ENCODE data around the gene TFE3. TPM values are rescaled to one million over a fixed set of nuclear protein-coding genes. Genes with fewer than 3 reads are reported as not detected.
"Not testable (repeated sequence)": the region's sequence is repeated elsewhere in the genome, so short reads cannot be mapped to it uniquely, and the experiment has no call there.

Gene TFE3
- total RNA-seq, 2 donors from 2014 or later: 24.9 to 71.9 TPM

DNA sequence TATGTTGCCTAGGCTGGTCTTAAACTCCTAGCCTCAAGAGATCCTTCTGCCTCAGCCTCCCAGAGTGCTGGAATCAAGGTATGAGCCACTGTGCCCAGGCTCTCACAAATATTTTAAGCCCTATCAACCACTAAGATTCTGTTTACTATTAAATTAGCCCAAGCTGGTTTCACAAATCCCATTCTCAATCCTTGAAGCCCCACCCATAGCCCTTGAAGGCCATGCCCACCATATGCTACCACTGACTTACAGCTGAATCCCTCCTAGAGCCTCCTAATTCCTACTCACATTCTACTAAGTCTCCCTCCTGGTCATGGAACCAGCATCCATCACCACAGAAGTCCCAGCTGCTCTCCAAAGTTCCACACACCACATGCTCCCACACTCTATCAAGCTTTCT lies 50.8 kb downstream of the TFE3 start:
- H3K36me3 ChIP-seq (replicated peaks in 1 of 2; ENCODE audit: insufficient read depth in 1 of 2, low read depth in 2 of 2): peaks cover 0 to 2% of the 10 kb centered on the region in 2 donors
- no peak for TF ChIP-seq POLR2A (IDR thresholded peaks at IDR 0.05)
- TF ChIP-seq, protein P1, sequence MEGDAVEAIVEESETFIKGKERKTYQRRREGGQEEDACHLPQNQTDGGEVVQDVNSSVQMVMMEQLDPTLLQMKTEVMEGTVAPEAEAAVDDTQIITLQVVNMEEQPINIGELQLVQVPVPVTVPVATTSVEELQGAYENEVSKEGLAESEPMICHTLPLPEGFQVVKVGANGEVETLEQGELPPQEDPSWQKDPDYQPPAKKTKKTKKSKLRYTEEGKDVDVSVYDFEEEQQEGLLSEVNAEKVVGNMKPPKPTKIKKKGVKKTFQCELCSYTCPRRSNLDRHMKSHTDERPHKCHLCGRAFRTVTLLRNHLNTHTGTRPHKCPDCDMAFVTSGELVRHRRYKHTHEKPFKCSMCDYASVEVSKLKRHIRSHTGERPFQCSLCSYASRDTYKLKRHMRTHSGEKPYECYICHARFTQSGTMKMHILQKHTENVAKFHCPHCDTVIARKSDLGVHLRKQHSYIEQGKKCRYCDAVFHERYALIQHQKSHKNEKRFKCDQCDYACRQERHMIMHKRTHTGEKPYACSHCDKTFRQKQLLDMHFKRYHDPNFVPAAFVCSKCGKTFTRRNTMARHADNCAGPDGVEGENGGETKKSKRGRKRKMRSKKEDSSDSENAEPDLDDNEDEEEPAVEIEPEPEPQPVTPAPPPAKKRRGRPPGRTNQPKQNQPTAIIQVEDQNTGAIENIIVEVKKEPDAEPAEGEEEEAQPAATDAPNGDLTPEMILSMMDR (IDR thresholded peaks at IDR 0.05): no peak

DNA sequence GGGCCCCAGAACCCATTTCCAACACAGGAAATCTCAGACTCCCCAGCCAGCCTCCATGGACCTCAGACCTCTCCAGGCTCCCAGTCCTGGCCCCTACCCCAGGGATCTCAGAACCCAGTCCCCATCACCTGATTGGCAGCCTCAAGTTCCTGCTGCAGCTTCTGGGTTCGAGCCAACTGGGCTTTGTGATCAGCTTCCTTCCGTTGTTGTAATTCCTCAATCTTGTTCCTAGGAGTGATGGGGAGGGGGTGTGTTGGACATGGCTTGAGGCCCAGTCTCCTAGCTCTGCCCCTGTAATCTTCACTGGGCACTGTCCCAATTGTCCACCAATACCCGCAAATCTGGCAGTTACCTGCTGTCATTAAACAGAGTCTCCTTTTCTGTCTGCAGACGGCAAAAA lies 53.7 kb downstream of the TFE3 start:
- ATAC-seq: no peak
- Histone ChIP-seq H3K27me3 (no peaks in the 10 kb centered on the region), H3K36me3 (replicated peaks in 1 of 2; ENCODE audit: insufficient read depth in 1 of 2, low read depth in 2 of 2) (peaks cover 0 to 2% of the 10 kb centered on the region in 2 donors), H3K4me3 (no peak overlapping the region), H3K27ac (no peak overlapping the region), H3K9me3 (no peaks in the 10 kb centered on the region), H3K4me1 (no peaks in the 10 kb centered on the region)
- no peak for DNase-seq
- no peak for TF ChIP-seq POLR2A (IDR thresholded peaks at IDR 0.05)
- TF ChIP-seq, protein P1 (IDR thresholded peaks at IDR 0.05): no peak
- WGBS, 2 donors: 62 to 83% methylated on average over 2 to 4 of the region's 4 CpGs
- intact Hi-C loops (cut with DNase I): no loop called here

More for the DNA sequence above, 50.8 kb downstream of the TFE3 start:
- DNase-seq: no peak
- intact Hi-C loops (cut with DNase I): no loop called here
- no peak overlapping the region for H3K27ac ChIP-seq
- no peaks in the 10 kb centered on the region for H3K9me3 ChIP-seq
- no peak overlapping the region for H3K4me3 ChIP-seq
- ATAC-seq: no peak
- no peaks in the 10 kb centered on the region for H3K4me1 ChIP-seq
- H3K27me3 ChIP-seq: no peaks in the 10 kb centered on the region

DNA sequence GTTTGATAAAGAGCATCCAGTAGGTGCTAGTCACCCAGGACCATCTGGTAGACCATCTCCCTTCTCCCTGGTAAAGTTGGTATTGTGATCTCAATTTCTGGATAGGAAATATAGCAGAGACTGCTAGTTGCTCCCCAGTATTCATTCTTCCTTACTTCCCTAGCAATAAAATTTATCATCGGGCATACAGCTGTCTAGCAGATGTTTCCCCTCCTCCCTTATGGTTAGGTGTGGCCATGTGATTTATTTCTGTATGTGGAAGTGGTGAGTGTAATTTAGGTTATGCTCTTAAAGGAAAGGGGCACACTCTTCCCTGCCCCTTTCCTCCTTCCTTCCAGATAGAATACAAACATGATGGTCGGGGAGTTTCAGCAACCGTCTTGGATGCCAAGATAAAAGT lies 59.3 kb downstream of the TFE3 start:
- Histone ChIP-seq H3K9me3 (no peaks in the 10 kb centered on the region), H3K27me3 (no peaks in the 10 kb centered on the region), H3K4me1 (no peaks in the 10 kb centered on the region), H3K4me3 (no peak overlapping the region), H3K36me3 (replicated peaks in 1 of 2; ENCODE audit: insufficient read depth in 1 of 2, low read depth in 2 of 2) (peaks cover 0 to 4% of the 10 kb centered on the region in 2 donors), H3K27ac (no peak overlapping the region)
- 61 to 100% methylated on average over 2 of the region's 3 CpGs for WGBS, 2 donors
- no peak for DNase-seq
- no peak for TF ChIP-seq POLR2A (IDR thresholded peaks at IDR 0.05)
- TF ChIP-seq, protein P1 (IDR thresholded peaks at IDR 0.05): no peak
- no peak for ATAC-seq
- intact Hi-C loops (cut with DNase I): no loop called here

DNA sequence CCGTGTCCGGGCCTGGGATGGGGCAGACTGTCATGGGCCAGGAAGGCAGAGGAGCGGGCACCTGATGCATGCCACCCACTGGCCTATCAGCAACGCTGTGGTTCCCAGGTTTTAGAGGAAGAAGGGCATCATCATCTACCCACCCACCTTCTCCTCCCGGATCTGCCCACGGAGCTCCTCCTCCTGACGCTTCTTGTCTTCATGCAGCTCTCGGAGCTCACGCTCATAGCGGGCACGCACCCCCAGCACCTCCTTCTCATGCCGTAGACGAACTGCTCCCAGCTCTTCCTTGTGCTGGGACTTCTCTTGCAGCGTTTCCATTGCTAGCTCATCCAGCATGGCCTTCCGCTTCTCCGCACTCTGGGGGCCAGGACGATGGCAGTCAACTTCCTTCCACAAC lies 60.1 kb downstream of the TFE3 start:
- intact Hi-C loops (cut with DNase I): no loop called here
- no peak for ATAC-seq
- no peak overlapping the region for H3K4me3 ChIP-seq
- no peaks in the 10 kb centered on the region for H3K9me3 ChIP-seq
- no peak for DNase-seq
- peaks cover 0 to 4% of the 10 kb centered on the region in 2 donors for H3K36me3 ChIP-seq (replicated peaks in 1 of 2; ENCODE audit: insufficient read depth in 1 of 2, low read depth in 2 of 2)
- no peak for TF ChIP-seq POLR2A (IDR thresholded peaks at IDR 0.05)
- TF ChIP-seq, protein P1 (IDR thresholded peaks at IDR 0.05): no peak
- no peak overlapping the region for H3K27ac ChIP-seq
- H3K4me1 ChIP-seq: no peaks in the 10 kb centered on the region
- no peaks in the 10 kb centered on the region for H3K27me3 ChIP-seq
- WGBS, 2 donors: 90 to 94% methylated on average over 9 to 17 of the region's 17 CpGs

DNA sequence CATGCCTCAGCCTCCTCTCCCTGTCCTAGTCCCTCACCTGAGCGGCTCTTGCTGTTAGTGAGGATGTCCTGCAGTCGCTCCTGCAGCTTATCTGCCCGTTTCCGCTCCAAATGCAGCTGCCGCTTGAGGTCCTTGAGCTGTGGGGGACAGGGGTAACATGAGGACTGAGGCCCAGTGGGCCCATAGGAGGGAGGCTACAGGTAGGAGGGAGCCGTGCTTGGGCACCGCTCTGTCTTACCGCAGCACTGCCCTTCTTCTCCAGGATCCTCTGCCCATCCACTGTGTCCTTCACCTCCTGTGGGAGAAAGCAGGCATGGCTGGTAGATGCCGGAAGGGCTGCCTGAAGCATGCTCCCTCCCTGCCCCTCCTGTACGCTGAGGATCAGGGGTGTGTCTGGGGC lies 62.0 kb downstream of the TFE3 start:
- no peak overlapping the region for H3K27ac ChIP-seq
- TF ChIP-seq, protein P1 (IDR thresholded peaks at IDR 0.05): no peak
- no peak for TF ChIP-seq POLR2A (IDR thresholded peaks at IDR 0.05)
- H3K4me3 ChIP-seq: no peak overlapping the region
- no peaks in the 10 kb centered on the region for H3K9me3 ChIP-seq
- H3K4me1 ChIP-seq: no peaks in the 10 kb centered on the region
- H3K36me3 ChIP-seq (replicated peaks in 1 of 2; ENCODE audit: insufficient read depth in 1 of 2, low read depth in 2 of 2): peaks cover 0 to 4% of the 10 kb centered on the region in 2 donors
- ATAC-seq (no peak), DNase-seq (no peak)
- intact Hi-C loops (cut with DNase I): no loop called here
- no peaks in the 10 kb centered on the region for H3K27me3 ChIP-seq
- WGBS, 2 donors: 85% methylated on average over 8 of the region's 10 CpGs; no CpG with 5 or more reads in 1 of the 2 donors

DNA sequence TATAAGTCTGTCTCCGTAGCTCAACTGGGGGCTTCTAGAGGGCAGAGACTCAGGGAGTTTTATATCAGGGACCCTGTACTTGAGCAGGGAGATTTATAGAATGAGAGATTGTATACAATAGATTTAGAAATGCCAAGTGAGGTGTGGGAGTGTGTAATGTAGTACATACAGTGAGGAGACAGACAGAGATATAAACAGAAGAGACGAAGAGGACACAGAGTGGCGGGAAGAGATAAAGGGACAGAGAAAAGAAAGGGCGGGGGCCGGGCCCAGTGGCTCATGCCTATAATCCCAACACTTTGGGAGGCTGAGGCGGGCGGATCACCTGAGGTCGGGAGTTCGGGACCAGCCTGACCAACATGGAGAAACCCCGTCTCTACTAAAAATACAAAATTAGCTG lies 62.8 kb downstream of the TFE3 start:
- ATAC-seq: not testable (repeated sequence)

More for the DNA sequence above, 62.8 kb downstream of the TFE3 start:
- H3K36me3 ChIP-seq (replicated peaks in 1 of 2; ENCODE audit: insufficient read depth in 1 of 2, low read depth in 2 of 2); H3K27ac ChIP-seq; H3K4me1 ChIP-seq; intact Hi-C loops (cut with DNase I); H3K27me3 ChIP-seq; H3K4me3 ChIP-seq; DNase-seq; H3K9me3 ChIP-seq: not testable (repeated sequence)
- 83 to 90% methylated on average over 3 to 10 of the region's 10 CpGs for WGBS, 2 donors

Data from body of pancreas (tissue), 4 donors.